Vagina (tissue), 2 donors: ENCODE measurements around the gene URAD. TPM values are rescaled to one million over a fixed set of nuclear protein-coding genes. Genes with fewer than 3 reads are reported as not detected.

Experiments used
- DNase-seq, 2 donors: peaks; one replicate each; pipeline ENCODE4 v3.0.0-alpha.2; 2017; ENCODE audit errors: extremely low spot score in 2 of 2
- H3K27ac ChIP-seq: fragments of 200-600 bp; sonication (generic); one replicate; pipeline ENCODE4 v1.5.1; 2019
- H3K27me3 ChIP-seq: fragments of 200-600 bp; sonication (generic); one replicate; pipeline ENCODE4 v1.5.1; 2019
- H3K36me3 ChIP-seq, 2 donors: fragments of 200-600 bp; sonication (generic); one replicate each; pipeline ENCODE4 v1.5.1; 2017 to 2019
- H3K4me1 ChIP-seq: fragments of 200-600 bp; sonication (generic); one replicate; pipeline ENCODE4 v1.5.1; 2019
- H3K4me3 ChIP-seq, 2 donors: fragments of 200-600 bp; sonication (generic); 1 replicate in 1 of 2; 2 replicates in 1 of 2; pipeline ENCODE4 v1.5.1; 2016 to 2019
- H3K9me3 ChIP-seq: fragments of 200-600 bp; sonication (generic); one replicate; pipeline ENCODE4 v1.5.1; 2019
- CTCF ChIP-seq, 3 experiments: fragments of 450-650 bp in 2 of 3; fragments of 200-600 bp in 1 of 3; sonication (generic) in 1 of 3; IDR thresholded peaks; one replicate each; pipeline ENCODE4 v1.5.1; 2017 to 2019; ENCODE audit warnings: antibody characterized with exemption in 3 of 3, mild to moderate bottlenecking in 2 of 3, moderate library complexity in 2 of 3
- POLR2A ChIP-seq, 2 donors: fragments of 450-650 bp; IDR thresholded peaks; one replicate each; pipeline ENCODE4 v1.6.1; 2017; ENCODE audit warnings: antibody characterized with exemption in 2 of 2, mild to moderate bottlenecking in 2 of 2, moderate library complexity in 2 of 2
- POLR2AphosphoS5 ChIP-seq, 2 donors: sonication (generic); formaldehyde crosslinking; IDR thresholded peaks; one replicate each; pipeline ENCODE4 v1.9.0; 2017; ENCODE audit warnings: antibody characterized with exemption in 2 of 2, mild to moderate bottlenecking in 2 of 2, low read depth in 1 of 2; ENCODE audit not compliant: insufficient read depth in 1 of 2
- intact Hi-C: fragments of 100-400 bp; cut with DNase I; formaldehyde crosslinking; loops from one replicate; pipeline ENCODE4 v1.15.1; 2023
- total RNA-seq: library from RNA; depleted of rRNA; stranded (reverse); fragments of >200 nt; gene quantifications from one replicate; pipeline ENCODE4 v1.2.3, GENCODE V29; 2016

The URAD gene
- total RNA-seq, 1 donor from 2014 or later, result not detected

GRCh38 chr13:27971236-27971645 lies 17.3 kb downstream of the URAD start:
- Histone ChIP-seq H3K36me3 (no peaks in the 10 kb centered on the region), H3K27me3 (peaks cover 10% of the 10 kb centered on the region), H3K4me3 (no peak overlapping the region), H3K4me1 (peaks cover 20% of the 10 kb centered on the region), H3K9me3 (no peaks in the 10 kb centered on the region), H3K27ac (no peak overlapping the region)
- no peak for DNase-seq
- intact Hi-C loops, result loop anchor here (10.0 kb wide), 1 partner anchor 146 kb away; no protein-coding TSS in a partner anchor
- TF ChIP-seq POLR2A (IDR thresholded peaks at IDR 0.05), result no peak
- no peak for TF ChIP-seq POLR2AphosphoS5 (IDR thresholded peaks at IDR 0.05; ENCODE audit: insufficient read depth in 1 of 2, low read depth in 1 of 2)
- no peak for TF ChIP-seq CTCF (IDR thresholded peaks at IDR 0.05)

- no peak for TF ChIP-seq POLR2A (IDR thresholded peaks at IDR 0.05)
- no peak for TF ChIP-seq POLR2AphosphoS5 (IDR thresholded peaks at IDR 0.05; ENCODE audit: insufficient read depth in 1 of 2, low read depth in 1 of 2)
- no peak for DNase-seq
These were observed 17.9 kb downstream of the URAD start for GRCh38 chr13:27970382-27971235.

GRCh38 chr13:27969866-27970229 lies 18.6 kb downstream of the URAD start:
- Histone ChIP-seq H3K36me3 (no peaks in the 10 kb centered on the region), H3K4me1 (peaks cover 23% of the 10 kb centered on the region), H3K27me3 (peaks cover 10% of the 10 kb centered on the region), H3K9me3 (no peaks in the 10 kb centered on the region), H3K4me3 (no peak overlapping the region), H3K27ac (no peak overlapping the region)
- no peak for TF ChIP-seq CTCF (IDR thresholded peaks at IDR 0.05)
- no peak for TF ChIP-seq POLR2AphosphoS5 (IDR thresholded peaks at IDR 0.05; ENCODE audit: insufficient read depth in 1 of 2, low read depth in 1 of 2)
- no peak for TF ChIP-seq POLR2A (IDR thresholded peaks at IDR 0.05)
- intact Hi-C loops, result loop anchor here (10.0 kb wide), 1 partner anchor 145 kb away; no protein-coding TSS in a partner anchor
- DNase-seq, result no peak

More at GRCh38 chr13:27970382-27971235, 17.9 kb downstream of the URAD start:
- peaks cover 10% of the 10 kb centered on the region for H3K27me3 ChIP-seq
- H3K36me3 ChIP-seq, result no peaks in the 10 kb centered on the region
- no peak overlapping the region for H3K27ac ChIP-seq
- intact Hi-C loops, result loop anchor here (10.0 kb wide), 1 partner anchor 146 kb away; no protein-coding TSS in a partner anchor
- H3K4me3 ChIP-seq, result no peak overlapping the region
- peaks cover 23% of the 10 kb centered on the region for H3K4me1 ChIP-seq
- H3K9me3 ChIP-seq, result no peaks in the 10 kb centered on the region

GRCh38 chr13:27969082-27969865 lies 19.2 kb downstream of the URAD start, which contains the start of gene CDX2:
Gene CDX2, minus strand, starts transcription at chr13:27969315. Its CDS starts 309 bp downstream, at chr13:27969006.
- no peak within 1 kb of the TSS for H3K27ac ChIP-seq
- peaks cover 10% of the 10 kb centered on the region for H3K27me3 ChIP-seq
- DNase-seq, result no peak
- peaks cover 23% of the 10 kb centered on the region for H3K4me1 ChIP-seq
- H3K36me3 ChIP-seq, result no peaks in the 10 kb centered on the region
- intact Hi-C loops, result no loop called here
- H3K4me3 ChIP-seq, result no peak within 1 kb of the TSS
- TF ChIP-seq CTCF (IDR thresholded peaks at IDR 0.05) (no peak), POLR2A (IDR thresholded peaks at IDR 0.05) (no peak), POLR2AphosphoS5 (IDR thresholded peaks at IDR 0.05; ENCODE audit: insufficient read depth in 1 of 2, low read depth in 1 of 2) (no peak)
- H3K9me3 ChIP-seq, result no peaks in the 10 kb centered on the region

- H3K9me3 ChIP-seq, result no peaks in the 10 kb centered on the region
- H3K4me1 ChIP-seq, result peaks cover 23% of the 10 kb centered on the region
- DNase-seq, result no peak
- no peak overlapping the region for H3K27ac ChIP-seq
- TF ChIP-seq POLR2AphosphoS5 (IDR thresholded peaks at IDR 0.05; ENCODE audit: insufficient read depth in 1 of 2, low read depth in 1 of 2), result no peak
- peaks cover 10% of the 10 kb centered on the region for H3K27me3 ChIP-seq
- H3K36me3 ChIP-seq, result no peaks in the 10 kb centered on the region
- intact Hi-C loops, result no loop called here
- no peak overlapping the region for H3K4me3 ChIP-seq
These were observed 20.0 kb downstream of the URAD start for GRCh38 chr13:27968316-27969081.
